Colonic mucosa (tissue), 4 donors: Measurements from ENCODE around the gene TENM4. TPM values are rescaled to one million over a fixed set of nuclear protein-coding genes. Genes with fewer than 3 reads are reported as not detected.

Source experiments
- DNase-seq: peaks from one replicate; pipeline ENCODE4 v3.0.0-alpha.2; 2020
- H3K27ac ChIP-seq: fragments of 200-600 bp; one replicate; pipeline ENCODE4 v1.8.0; 2021
- H3K27me3 ChIP-seq: fragments of 200-600 bp; one replicate; pipeline ENCODE4 v1.8.0; 2021
- H3K36me3 ChIP-seq: fragments of 200-600 bp; one replicate; pipeline ENCODE4 v1.8.0; 2021
- H3K4me1 ChIP-seq: fragments of 200-600 bp; one replicate; pipeline ENCODE4 v1.8.0; 2021; ENCODE audit warnings: mild to moderate bottlenecking
- H3K4me3 ChIP-seq: fragments of 200-600 bp; one replicate; pipeline ENCODE4 v1.8.0; 2021
- H3K9ac ChIP-seq, 2 donors: one replicate each; pipeline ENCODE4 v1.7.0; 2013; ENCODE audit warnings: control low read depth in 2 of 2, low read depth in 2 of 2, low read length in 2 of 2
- H3K9me3 ChIP-seq: fragments of 200-600 bp; one replicate; pipeline ENCODE4 v1.8.0; 2021
- intact Hi-C: fragments of 100-400 bp; cut with DNase I; formaldehyde crosslinking; loops from one replicate; pipeline ENCODE4 v1.14.1; 2022
- total RNA-seq, 2 donors: library from RNA; stranded (reverse); fragmentation: NEBNext Ultra II Directional in 1 of 2; extraction: Animal tissue kit (Norgen Biotek cat#: 25700) in 1 of 2; gene quantifications; one replicate each; pipeline ENCODE4 v1.2.1, GENCODE V29; 2021
- TF ChIP-seq, protein P1 (sequence below): fragments of 200-600 bp; IDR thresholded peaks from one replicate; pipeline ENCODE4 v1.8.0; 2022; ENCODE audit warnings: antibody characterized with exemption, mild to moderate bottlenecking
- donor health status: healthy.
- donor health status: DM: no; HTN: no; CAD: no.
- donor health status: DM: no; HTN: no; CAD: no.

The TENM4 gene
- total RNA-seq, 2 donors from 2014 or later: 0.48 to 1.2 TPM

DNA sequence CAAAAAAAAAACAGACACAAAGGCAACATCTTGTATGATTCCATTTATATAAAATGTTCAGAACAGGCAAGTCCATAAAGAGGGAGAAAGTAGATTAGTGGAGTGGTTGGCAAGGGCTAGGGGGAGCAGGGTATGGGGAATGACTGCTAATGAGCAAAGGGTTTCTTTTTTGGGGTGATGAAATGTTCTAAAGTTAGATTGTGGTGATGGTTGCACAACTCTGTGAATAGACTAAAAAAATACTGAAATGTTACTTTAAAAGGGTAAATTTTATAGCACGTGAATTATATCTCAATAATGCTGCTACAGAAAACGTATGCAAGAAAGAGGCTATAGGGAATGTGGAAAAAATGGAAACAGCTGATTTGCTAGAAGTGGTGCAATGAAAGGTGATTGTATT, 155.1 kb downstream of the TENM4 start:
- DNase-seq: no peak
- Histone ChIP-seq H3K4me3 (no peak overlapping the region), H3K27me3 (no peaks in the 10 kb centered on the region), H3K27ac (no peak overlapping the region), H3K9me3 (no peaks in the 10 kb centered on the region), H3K36me3 (no peaks in the 10 kb centered on the region), H3K9ac (no peak overlapping the region), H3K4me1 (no peaks in the 10 kb centered on the region)
- TF ChIP-seq, protein P1, sequence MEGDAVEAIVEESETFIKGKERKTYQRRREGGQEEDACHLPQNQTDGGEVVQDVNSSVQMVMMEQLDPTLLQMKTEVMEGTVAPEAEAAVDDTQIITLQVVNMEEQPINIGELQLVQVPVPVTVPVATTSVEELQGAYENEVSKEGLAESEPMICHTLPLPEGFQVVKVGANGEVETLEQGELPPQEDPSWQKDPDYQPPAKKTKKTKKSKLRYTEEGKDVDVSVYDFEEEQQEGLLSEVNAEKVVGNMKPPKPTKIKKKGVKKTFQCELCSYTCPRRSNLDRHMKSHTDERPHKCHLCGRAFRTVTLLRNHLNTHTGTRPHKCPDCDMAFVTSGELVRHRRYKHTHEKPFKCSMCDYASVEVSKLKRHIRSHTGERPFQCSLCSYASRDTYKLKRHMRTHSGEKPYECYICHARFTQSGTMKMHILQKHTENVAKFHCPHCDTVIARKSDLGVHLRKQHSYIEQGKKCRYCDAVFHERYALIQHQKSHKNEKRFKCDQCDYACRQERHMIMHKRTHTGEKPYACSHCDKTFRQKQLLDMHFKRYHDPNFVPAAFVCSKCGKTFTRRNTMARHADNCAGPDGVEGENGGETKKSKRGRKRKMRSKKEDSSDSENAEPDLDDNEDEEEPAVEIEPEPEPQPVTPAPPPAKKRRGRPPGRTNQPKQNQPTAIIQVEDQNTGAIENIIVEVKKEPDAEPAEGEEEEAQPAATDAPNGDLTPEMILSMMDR: no peak
- intact Hi-C loops: no loop called here

GRCh38 chr11:79276736-79277325, 164.0 kb downstream of the TENM4 start:
- Histone ChIP-seq H3K9ac (no peak overlapping the region), H3K27me3 (no peaks in the 10 kb centered on the region), H3K4me3 (no peak overlapping the region), H3K9me3 (no peaks in the 10 kb centered on the region), H3K27ac (no peak overlapping the region), H3K36me3 (no peaks in the 10 kb centered on the region), H3K4me1 (no peaks in the 10 kb centered on the region)
- no peak for DNase-seq
- TF ChIP-seq, protein P1: no peak
- intact Hi-C loops: no loop called here

DNA sequence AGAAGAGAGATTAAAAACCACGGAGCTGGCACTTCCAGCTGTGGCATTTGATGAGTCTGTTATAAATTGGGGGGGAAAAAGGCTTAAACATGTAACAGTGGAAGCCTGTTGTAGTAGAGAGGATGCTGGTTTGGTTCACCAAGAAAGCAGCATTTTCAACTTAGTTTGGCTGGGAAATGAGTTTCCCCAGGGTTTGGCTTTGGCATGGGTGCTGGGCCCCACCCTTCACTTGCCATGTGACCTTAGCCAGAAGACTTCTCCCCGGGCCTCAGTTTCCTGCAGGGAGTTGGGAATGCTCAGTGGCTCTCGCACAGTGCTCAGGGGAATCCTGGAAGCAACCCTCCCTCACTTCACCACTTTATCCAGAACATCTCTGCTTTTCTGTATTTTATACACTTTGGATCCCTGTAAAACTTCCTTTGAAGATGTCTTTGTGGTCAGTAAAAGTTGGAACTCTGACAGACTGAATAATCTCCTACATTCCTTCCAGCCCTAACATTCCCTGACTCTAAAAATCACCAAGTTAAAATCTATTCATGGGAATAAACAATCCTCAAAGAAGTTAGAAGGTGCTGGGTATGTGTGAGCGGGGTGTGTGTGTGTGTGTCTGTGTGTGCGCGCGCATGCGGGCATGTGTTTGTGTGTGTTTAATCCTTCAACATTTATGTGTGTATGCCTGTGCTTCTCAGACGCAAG, 166.0 kb downstream of the TENM4 start:
- no peaks in the 10 kb centered on the region for H3K9me3 ChIP-seq
- no peak overlapping the region for H3K4me3 ChIP-seq
- intact Hi-C loops: no loop called here
- DNase-seq: no peak
- H3K4me1 ChIP-seq: no peaks in the 10 kb centered on the region
- H3K36me3 ChIP-seq: no peaks in the 10 kb centered on the region
- H3K27ac ChIP-seq: no peak overlapping the region
- H3K27me3 ChIP-seq: no peaks in the 10 kb centered on the region
- H3K9ac ChIP-seq: no peak overlapping the region
- TF ChIP-seq, protein P1: no peak

DNA sequence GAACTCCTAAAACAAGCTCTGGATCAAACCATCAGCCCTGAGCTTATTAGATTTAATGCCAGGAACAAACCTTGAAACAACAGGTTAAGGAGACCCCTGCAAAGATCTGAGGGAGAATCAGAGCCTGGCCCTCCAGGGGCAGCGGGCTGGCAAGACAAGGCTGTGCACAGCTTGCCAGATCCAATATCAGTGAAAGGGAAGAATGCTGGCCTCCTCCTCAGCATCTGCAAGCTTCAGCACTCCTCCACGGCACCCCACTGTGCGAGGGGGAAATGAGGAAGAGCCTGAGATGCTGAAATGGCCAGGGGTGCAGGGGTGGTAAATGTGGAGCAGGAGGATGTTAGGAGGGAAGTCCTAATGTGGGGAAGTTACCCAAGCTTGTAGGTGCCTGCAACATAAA, 167.0 kb downstream of the TENM4 start:
- Histone ChIP-seq H3K27me3 (no peaks in the 10 kb centered on the region), H3K4me1 (no peaks in the 10 kb centered on the region), H3K9ac (no peak overlapping the region), H3K9me3 (no peaks in the 10 kb centered on the region), H3K27ac (no peak overlapping the region), H3K36me3 (no peaks in the 10 kb centered on the region), H3K4me3 (no peak overlapping the region)
- DNase-seq: no peak
- TF ChIP-seq, protein P1: no peak
- intact Hi-C loops: no loop called here

DNA sequence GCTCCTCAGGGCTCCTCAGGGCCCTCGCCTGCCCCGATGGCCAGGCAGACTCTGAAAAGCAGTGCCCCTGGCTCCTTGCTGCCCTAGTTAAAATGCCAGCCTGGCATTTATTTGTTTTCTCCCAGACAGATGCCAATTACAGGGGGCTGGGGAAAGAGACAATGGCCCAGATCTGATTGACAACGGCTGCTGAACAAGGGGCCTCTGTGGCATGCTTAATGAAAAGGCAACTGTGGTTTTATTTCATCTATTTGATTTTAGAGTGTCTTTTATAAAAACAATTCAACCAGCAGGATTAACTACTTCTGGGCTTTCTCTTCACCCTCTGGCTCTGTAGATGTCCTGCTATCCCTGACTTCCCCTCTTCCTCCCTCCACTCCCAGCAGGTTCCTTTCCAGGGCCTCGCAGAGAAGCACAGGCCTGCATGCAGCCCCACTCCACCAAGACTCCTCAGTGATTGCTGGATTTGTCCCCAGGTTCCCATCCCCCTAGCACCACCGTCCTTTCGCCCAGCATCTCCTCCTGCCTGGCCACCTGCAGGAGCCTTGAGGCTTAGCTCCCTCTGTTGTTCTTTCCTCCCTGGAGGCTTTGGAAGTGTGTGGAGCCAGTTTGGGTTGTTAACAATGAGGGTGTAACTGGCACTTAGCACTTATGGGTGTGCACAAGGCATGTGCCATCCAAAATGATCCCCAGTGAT, 171.1 kb downstream of the TENM4 start:
- TF ChIP-seq, protein P1: no peak
- intact Hi-C loops: no loop called here

More for the DNA sequence above, 171.1 kb downstream of the TENM4 start:
- Histone ChIP-seq H3K9ac (no peak overlapping the region), H3K4me3 (no peak overlapping the region), H3K4me1 (no peaks in the 10 kb centered on the region), H3K36me3 (no peaks in the 10 kb centered on the region), H3K9me3 (no peaks in the 10 kb centered on the region), H3K27me3 (no peaks in the 10 kb centered on the region), H3K27ac (no peak overlapping the region)
- no peak for DNase-seq
